ENCODE data around the gene GPR25. TPM values are rescaled to one million over a fixed set of nuclear protein-coding genes. Genes with fewer than 3 reads are reported as not detected.
A peak's percentile ranks its signal among the peaks of the same experiment; 100 is the strongest.

The GPR25 gene
- total and polyA plus RNA-seq, 10 of the 15 experiments (the other 5 are each of a cell fraction or from before 2014, with no cell fraction given) = not detected

- no peaks in the 10 kb centered on the region for H4K20me1 ChIP-seq (ENCODE audit: control insufficient read depth, insufficient read depth)
- intact Hi-C loops (cut with micrococcal nuclease; ENCODE audit: unreplicated experiment) (loop anchor here (5.0 kb wide), 1 partner anchor 38 kb away; no protein-coding TSS in a partner anchor), in situ Hi-C loops (cut with MboI) (no loop called here)
- ChIA-PET SMC1A (ENCODE audit: uncharacterized antibody, unreplicated experiment) (interaction anchor here (0.6 to 16.6 kb wide), 14 partner anchors 9 to 247 kb away, joined by 3 to 208 read pairs (median 4); no protein-coding TSS in a partner anchor), CTCF (interaction anchor here (1.1 to 2.1 kb wide), 6 partner anchors 10 to 247 kb away, joined by 3 to 23 read pairs (median 5); no protein-coding TSS in a partner anchor), RAD21 (ENCODE audit: unreplicated experiment) (interaction anchor here (1.3 to 3.5 kb wide), 9 partner anchors 10 to 247 kb away, joined by 4 to 40 read pairs (median 7); no protein-coding TSS in a partner anchor), POLR2A (interaction anchor here (0.7 to 2.2 kb wide), 5 partner anchors 10 to 37 kb away, joined by 3 to 22 read pairs (median 5); partner anchors contain the start of gene INAVA)
- H3K4me2 ChIP-seq (ENCODE audit: control insufficient read depth, insufficient read depth) = peak overlapping the region; percentile 86
- peak; percentile 1 for TF ChIP-seq BCL3 (IDR thresholded peaks at IDR 0.05; ENCODE audit: borderline replicate concordance, insufficient read depth, low read depth, low read length, poor library complexity, severe bottlenecking)
- no peak for TF ChIP-seq SUZ12 (IDR thresholded peaks at IDR 0.05; ENCODE audit: unreplicated experiment)
- no peak for TF ChIP-seq ETV6 (conservative IDR thresholded peaks at IDR 0.05 in 1 of 2, IDR thresholded peaks at IDR 0.05 in 1 of 2; ENCODE audit: borderline replicate concordance in 1 of 2, low read depth in 1 of 2)
- TF ChIP-seq NR2C1 (IDR thresholded peaks at IDR 0.05) = no peak
- no peak for TF ChIP-seq JUND (IDR thresholded peaks at IDR 0.05; ENCODE audit: low read depth, low read length)
- TF ChIP-seq STAT3 (IDR thresholded peaks at IDR 0.05; ENCODE audit: low read depth, low read length) = no peak
- TF ChIP-seq, protein P1, sequence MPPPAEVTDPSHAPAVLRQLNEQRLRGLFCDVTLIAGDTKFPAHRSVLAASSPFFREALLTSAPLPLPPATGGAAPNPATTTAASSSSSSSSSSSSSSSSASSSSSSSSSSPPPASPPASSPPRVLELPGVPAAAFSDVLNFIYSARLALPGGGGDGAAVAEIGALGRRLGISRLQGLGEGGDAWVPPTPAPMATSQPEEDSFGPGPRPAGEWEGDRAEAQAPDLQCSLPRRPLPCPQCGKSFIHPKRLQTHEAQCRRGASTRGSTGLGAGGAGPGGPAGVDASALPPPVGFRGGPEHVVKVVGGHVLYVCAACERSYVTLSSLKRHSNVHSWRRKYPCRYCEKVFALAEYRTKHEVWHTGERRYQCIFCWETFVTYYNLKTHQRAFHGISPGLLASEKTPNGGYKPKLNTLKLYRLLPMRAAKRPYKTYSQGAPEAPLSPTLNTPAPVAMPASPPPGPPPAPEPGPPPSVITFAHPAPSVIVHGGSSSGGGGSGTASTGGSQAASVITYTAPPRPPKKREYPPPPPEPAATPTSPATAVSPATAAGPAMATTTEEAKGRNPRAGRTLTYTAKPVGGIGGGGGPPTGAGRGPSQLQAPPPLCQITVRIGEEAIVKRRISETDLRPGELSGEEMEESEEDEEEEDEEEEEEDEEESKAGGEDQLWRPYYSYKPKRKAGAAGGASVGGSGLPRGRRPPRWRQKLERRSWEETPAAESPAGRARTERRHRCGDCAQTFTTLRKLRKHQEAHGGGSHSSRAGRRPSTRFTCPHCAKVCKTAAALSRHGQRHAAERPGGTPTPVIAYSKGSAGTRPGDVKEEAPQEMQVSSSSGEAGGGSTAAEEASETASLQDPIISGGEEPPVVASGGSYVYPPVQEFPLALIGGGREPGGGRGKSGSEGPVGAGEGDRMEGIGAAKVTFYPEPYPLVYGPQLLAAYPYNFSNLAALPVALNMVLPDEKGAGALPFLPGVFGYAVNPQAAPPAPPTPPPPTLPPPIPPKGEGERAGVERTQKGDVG (CRISPR knock-in tag; IDR thresholded peaks at IDR 0.05) = no peak
- no peak for TF ChIP-seq BMI1 (IDR thresholded peaks at IDR 0.05; ENCODE audit: borderline replicate concordance)
- TF ChIP-seq PBX3 (IDR thresholded peaks at IDR 0.05; ENCODE audit: insufficient replicate concordance, low read depth, low read length) = no peak
- no peak for TF ChIP-seq POU2F2 (IDR thresholded peaks at IDR 0.05; ENCODE audit: borderline replicate concordance, low read depth, low read length)
- TF ChIP-seq SPI1 (IDR thresholded peaks at IDR 0.05; ENCODE audit: borderline replicate concordance, insufficient read depth, low read depth, low read length) = peak; percentile 26; the same call in 1 of the 2 replicates
- no peak for TF ChIP-seq WRNIP1 (IDR thresholded peaks at IDR 0.05; ENCODE audit: borderline replicate concordance, low read depth, low read length)
- TF ChIP-seq FOS (IDR thresholded peaks at IDR 0.05; ENCODE audit: borderline replicate concordance, extremely low read depth, insufficient read length) = no peak
- TF ChIP-seq NFYA (IDR thresholded peaks at IDR 0.05; ENCODE audit: borderline replicate concordance, low read depth, low read length) = no peak
- TF ChIP-seq RB1 (IDR thresholded peaks at IDR 0.05; ENCODE audit: borderline replicate concordance) = no peak
- H3K9ac ChIP-seq (ENCODE audit: control insufficient read depth, insufficient read depth, low read length) = peak overlapping the region; percentile 67
- no peaks in the 10 kb centered on the region for H3K27me3 ChIP-seq (replicated peaks in 1 of 2; ENCODE audit: control insufficient read depth in 2 of 2, insufficient read depth in 2 of 2, low read length in 1 of 2)
- no peaks in the 10 kb centered on the region for H3K9me3 ChIP-seq (replicated peaks; ENCODE audit: control insufficient read depth, insufficient read depth, low read length)
- peaks cover 54% of the 10 kb centered on the region for H3K4me1 ChIP-seq (ENCODE audit: control insufficient read depth, insufficient read depth, low read length)
- no peak for DNase-seq (ENCODE audit: low read depth, low spot score)
- no TSS peak for BruUV-seq (replicated peaks)
- peak; percentile 1; the same call in 2 of the 3 replicates for ATAC-seq
- no peaks in the 10 kb centered on the region for H3K36me3 ChIP-seq (ENCODE audit: control insufficient read depth in 2 of 2, insufficient read depth in 2 of 2, low read length in 1 of 2)
- peak; percentile 7 for FAIRE-seq
- peak overlapping the region; percentile 5; the same call in 1 of the 2 replicates for H2AFZ ChIP-seq (ENCODE audit: control insufficient read depth, low read depth, low read length)
- H3K79me2 ChIP-seq (ENCODE audit: control insufficient read depth, insufficient read depth, low read length) = no peaks in the 10 kb centered on the region
- H3K27ac ChIP-seq (ENCODE audit: control insufficient read depth, insufficient read depth) = peak overlapping the region; percentile 68
- 13% methylated on average over 5 of the region's 5 CpGs for WGBS (ENCODE audit: insufficient coverage, insufficient replicate concordance, low lambda C conversion rate, missing lambda C conversion rate)
- H3K4me3 ChIP-seq = peak overlapping the region; percentile 55; the same call in 1 of the 2 replicates
Observed at GRCh38 chr1:200869376-200869752, 3.4 kb upstream of the GPR25 start.
